ENCODE data around the gene TP53BP1.

Gene TP53BP1

GRCh38 chr15:43446344-43446743 lies 46.6 kb downstream of the TP53BP1 start:
- DNase-seq (ENCODE audit: low spot score) = no peak
- no peak for TF ChIP-seq CTCF (IDR thresholded peaks at IDR 0.05; ENCODE audit: borderline replicate concordance, control extremely low read depth, extremely low read depth, insufficient read depth, missing control alignments)
- in situ Hi-C loops (cut with MboI; ENCODE audit: low sequenced_read_pairs, unreplicated experiment) = no loop called here

GRCh38 chr15:43441316-43441715 lies 51.6 kb downstream of the TP53BP1 start:
- TF ChIP-seq CTCF (IDR thresholded peaks at IDR 0.05; ENCODE audit: borderline replicate concordance, control extremely low read depth, extremely low read depth, insufficient read depth, missing control alignments) = no peak
- in situ Hi-C loops (cut with MboI; ENCODE audit: low sequenced_read_pairs, unreplicated experiment) = no loop called here
- DNase-seq (ENCODE audit: low spot score) = peak; percentile 53

- in situ Hi-C loops (cut with MboI; ENCODE audit: low sequenced_read_pairs, unreplicated experiment) = no loop called here
- no peak for TF ChIP-seq CTCF (IDR thresholded peaks at IDR 0.05; ENCODE audit: borderline replicate concordance, control extremely low read depth, extremely low read depth, insufficient read depth, missing control alignments)
- peak; percentile 41 for DNase-seq (ENCODE audit: low spot score)
These were observed 52.2 kb downstream of the TP53BP1 start for GRCh38 chr15:43440721-43441281.

- DNase-seq (ENCODE audit: low spot score) = no peak
- TF ChIP-seq CTCF (IDR thresholded peaks at IDR 0.05; ENCODE audit: borderline replicate concordance, control extremely low read depth, extremely low read depth, insufficient read depth, missing control alignments) = no peak
- in situ Hi-C loops (cut with MboI; ENCODE audit: low sequenced_read_pairs, unreplicated experiment) = no loop called here
These were observed 53.7 kb downstream of the TP53BP1 start for GRCh38 chr15:43439268-43439667.

GRCh38 chr15:43436395-43436794 lies 56.6 kb downstream of the TP53BP1 start:
- no peak for DNase-seq (ENCODE audit: low spot score)
- no peak for TF ChIP-seq CTCF (IDR thresholded peaks at IDR 0.05; ENCODE audit: borderline replicate concordance, control extremely low read depth, extremely low read depth, insufficient read depth, missing control alignments)
- in situ Hi-C loops (cut with MboI; ENCODE audit: low sequenced_read_pairs, unreplicated experiment) = no loop called here

GRCh38 chr15:43434446-43434845 lies 58.5 kb downstream of the TP53BP1 start:
- no peak for DNase-seq (ENCODE audit: low spot score)
- in situ Hi-C loops (cut with MboI; ENCODE audit: low sequenced_read_pairs, unreplicated experiment) = no loop called here
- no peak for TF ChIP-seq CTCF (IDR thresholded peaks at IDR 0.05; ENCODE audit: borderline replicate concordance, control extremely low read depth, extremely low read depth, insufficient read depth, missing control alignments)
